GM12872 (cell line): ENCODE measurements around the gene KCNAB1.

Source experiments
- TF ChIP-seq, protein P1 (sequence below): IDR thresholded peaks from 3 replicates; pipeline ENCODE4 v1.5.1; 2011; ENCODE audit warnings: low read depth, mild to moderate bottlenecking, low read length, moderate library complexity; ENCODE audit not compliant: insufficient read depth

The KCNAB1 gene

DNA sequence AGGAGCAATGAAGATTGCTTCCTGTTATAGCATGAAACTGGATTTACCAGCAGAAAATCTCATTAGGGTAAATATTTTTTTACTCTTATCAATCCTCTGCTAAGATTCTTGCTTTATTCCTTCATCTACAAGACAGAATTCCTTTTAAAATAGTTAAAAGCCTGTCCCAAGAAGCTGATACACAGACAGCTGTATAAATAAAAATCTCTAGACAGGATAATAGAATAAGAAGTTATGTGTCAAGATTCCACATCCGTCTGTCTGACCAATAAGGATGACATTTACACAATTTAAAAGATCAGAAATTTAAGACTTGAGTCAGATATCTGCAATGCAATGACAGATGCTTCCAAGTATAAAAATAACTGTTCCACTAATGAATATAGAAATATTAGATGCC is 376.9 kb downstream of the KCNAB1 start:
- TF ChIP-seq, protein P1, sequence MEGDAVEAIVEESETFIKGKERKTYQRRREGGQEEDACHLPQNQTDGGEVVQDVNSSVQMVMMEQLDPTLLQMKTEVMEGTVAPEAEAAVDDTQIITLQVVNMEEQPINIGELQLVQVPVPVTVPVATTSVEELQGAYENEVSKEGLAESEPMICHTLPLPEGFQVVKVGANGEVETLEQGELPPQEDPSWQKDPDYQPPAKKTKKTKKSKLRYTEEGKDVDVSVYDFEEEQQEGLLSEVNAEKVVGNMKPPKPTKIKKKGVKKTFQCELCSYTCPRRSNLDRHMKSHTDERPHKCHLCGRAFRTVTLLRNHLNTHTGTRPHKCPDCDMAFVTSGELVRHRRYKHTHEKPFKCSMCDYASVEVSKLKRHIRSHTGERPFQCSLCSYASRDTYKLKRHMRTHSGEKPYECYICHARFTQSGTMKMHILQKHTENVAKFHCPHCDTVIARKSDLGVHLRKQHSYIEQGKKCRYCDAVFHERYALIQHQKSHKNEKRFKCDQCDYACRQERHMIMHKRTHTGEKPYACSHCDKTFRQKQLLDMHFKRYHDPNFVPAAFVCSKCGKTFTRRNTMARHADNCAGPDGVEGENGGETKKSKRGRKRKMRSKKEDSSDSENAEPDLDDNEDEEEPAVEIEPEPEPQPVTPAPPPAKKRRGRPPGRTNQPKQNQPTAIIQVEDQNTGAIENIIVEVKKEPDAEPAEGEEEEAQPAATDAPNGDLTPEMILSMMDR = no peak

DNA sequence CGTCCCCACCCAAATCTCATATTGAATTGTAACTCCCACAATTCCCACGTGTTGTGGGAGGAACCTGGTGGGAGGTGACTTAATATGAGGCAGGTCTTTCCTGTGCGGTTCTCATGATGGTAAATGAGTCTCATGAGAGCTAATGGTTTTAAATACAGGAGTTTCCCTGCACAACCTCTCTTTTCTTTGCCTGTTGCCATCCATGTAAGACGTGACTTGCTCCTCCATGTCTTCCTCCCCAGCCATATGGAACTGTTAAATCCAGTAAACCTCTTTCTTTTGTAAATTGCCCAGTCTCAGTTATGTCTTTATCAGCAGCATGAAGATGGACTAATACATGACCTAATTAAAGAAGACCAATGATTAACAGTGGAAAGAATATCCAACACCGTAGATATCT is 377.9 kb downstream of the KCNAB1 start:
- TF ChIP-seq, protein P1 = no peak

DNA sequence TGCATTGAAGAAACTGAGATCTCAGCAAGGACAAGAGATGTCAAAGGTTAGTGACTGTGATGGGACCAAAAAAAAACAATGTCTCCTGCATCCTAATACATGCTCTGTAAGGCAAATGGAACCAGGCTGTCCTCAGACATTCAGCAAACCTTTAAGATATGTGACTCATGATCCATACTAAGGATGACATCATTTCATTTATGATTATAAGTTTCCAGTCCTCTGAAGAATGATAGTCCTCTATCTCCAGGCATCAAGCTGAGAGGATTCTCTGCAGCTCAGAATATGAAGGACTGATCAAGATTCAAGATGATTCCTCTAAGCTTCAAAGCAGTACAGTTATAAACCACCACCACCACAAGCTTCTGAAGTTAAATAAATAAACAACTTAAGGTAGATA is 386.9 kb downstream of the KCNAB1 start:
- TF ChIP-seq, protein P1 = no peak

DNA sequence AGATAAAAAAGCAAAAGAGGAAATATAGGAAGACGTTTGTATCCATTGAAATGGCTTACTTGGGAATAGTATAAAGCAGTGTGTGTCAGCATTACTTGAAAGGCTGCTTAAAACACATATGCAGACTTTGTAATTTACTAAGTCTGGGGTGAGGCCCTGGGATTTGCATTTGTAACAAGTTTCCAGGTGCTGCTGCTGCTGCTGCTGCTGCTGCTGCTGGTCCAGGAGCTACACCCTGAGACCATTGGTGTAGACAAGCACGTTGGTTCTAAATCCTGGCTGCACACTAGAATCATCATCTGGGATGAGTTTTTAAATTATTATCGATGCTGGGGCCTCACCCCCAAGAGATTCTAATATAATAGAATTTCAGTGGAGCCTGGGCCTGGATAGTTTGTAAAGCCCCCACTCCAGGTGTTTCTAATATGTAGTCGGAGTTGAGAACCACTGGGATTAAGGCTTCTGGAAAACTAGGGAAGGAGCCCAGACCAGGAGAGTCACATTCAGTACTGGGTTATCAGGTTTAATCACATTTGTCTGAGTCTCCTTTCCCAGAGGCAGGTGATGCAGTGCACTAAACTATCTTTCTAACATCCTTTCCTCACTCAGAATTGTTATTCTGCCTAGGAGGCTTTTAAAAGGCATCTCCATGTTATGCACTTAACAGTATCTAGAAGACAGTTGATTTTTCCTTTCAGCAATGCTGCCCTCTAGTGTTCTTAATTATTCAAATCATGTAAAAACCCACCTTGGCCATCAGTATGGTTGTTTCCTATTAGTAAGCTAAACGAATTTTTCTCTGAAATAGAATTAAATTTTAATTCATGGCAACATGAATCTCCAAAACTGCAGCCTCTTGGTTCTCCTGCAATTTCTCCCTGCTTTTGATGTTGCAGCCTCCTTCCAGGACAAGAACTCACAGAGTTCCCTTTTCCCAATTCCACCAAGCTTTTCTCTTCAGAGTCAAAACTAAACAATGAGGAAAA is 389.1 kb downstream of the KCNAB1 start:
- TF ChIP-seq, protein P1 = peak; percentile 43; the same call in 2 of the 3 replicates

DNA sequence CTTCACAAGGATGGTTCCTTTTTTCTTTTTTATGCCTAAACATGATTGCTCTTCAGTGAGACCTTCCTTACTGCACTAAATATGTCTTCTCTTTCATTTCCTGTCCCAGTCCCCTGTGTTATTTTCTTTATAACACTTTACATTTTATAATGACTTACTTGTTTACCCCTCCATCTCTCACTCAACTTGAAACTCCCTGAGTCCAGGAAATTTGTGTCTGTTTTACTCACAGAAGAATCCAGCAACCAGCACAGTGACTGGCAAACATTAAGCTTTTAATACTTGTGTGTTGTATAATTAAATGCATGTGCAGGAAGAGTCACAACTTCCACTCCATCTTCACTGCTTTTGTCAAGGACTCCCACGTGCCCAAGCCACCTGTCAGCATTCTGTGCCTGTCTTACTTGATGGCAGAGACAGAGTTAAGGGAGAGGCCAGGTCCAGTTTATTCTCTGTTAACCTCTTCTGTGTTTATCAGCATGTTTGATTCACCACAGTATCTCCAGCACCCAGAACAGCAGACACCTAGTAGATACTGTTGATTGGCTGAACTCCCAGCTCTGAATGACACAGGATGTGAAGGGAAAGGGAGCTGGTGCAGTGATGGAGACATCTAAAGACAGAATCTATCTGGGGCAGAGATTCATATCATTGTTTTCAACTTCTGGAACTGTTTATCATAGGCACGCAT is 391.8 kb downstream of the KCNAB1 start:
- TF ChIP-seq, protein P1 = no peak

DNA sequence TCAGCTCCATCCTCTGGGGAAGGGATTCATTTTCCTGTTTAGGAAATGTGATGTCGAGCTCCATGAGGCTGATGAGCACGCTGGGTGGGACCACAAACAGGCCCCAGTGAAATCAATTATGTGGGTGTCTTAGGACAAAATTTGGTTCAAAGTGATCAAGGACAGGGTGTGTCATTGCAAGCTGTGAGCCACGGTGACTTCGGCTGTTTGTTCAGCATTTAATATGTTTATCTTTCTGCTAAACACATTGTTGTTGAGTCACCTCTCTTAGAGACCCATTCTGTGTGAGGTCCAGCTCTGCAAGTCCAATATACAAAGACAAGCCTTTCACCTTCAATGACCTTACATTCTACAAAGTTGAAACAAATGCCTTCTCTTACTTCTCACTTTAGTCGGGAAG is 393.2 kb downstream of the KCNAB1 start:
- TF ChIP-seq, protein P1 = no peak

DNA sequence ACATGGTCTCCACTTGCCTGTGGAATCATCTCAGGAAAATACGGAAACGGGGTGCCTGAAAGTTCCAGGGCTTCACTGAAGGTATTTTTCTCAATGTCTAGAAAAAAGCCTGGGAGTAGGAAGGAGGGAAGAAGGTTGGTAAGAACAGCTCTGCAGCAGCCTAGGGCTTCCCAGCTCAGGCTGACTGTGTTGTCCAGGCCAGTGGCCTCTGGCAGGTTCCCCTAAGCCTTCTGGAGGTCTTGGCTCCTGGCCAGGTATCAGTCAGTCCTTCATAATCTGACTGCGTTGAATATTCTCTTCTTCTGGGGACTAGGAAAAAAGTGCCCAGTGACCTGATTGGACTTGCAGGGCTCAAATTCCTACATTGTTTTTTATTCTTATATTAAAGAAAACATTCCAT is 395.9 kb downstream of the KCNAB1 start:
- TF ChIP-seq, protein P1 = no peak
